Neuron (in vitro differentiated cells): Measurements from ENCODE around the gene GLIS1.

ENCODE experiments used
- H2AFZ ChIP-seq: one replicate; pipeline ENCODE4 v1.6.1; 2013; ENCODE audit warnings: low read depth, mild to moderate bottlenecking, inconsistent platforms, low read length, moderate library complexity
- H3K27me3 ChIP-seq: one replicate; pipeline ENCODE4 v1.6.1; 2013; ENCODE audit warnings: low read length; ENCODE audit not compliant: insufficient read depth
- H3K36me3 ChIP-seq: one replicate; pipeline ENCODE4 v1.6.1; 2013; ENCODE audit warnings: low read length; ENCODE audit not compliant: insufficient read depth
- H3K4me1 ChIP-seq: one replicate; pipeline ENCODE4 v1.6.1; 2013; ENCODE audit warnings: low read length; ENCODE audit not compliant: insufficient read depth
- H3K4me3 ChIP-seq: 2 replicates; pipeline ENCODE4 v1.5.1; 2013; ENCODE audit warnings: mild to moderate bottlenecking, low read length, moderate library complexity
- H3K9me3 ChIP-seq: one replicate; pipeline ENCODE4 v1.6.1; 2013; ENCODE audit warnings: low read length

GLIS1 gene

GRCh38 chr1:53480678-53481077, 258.3 kb downstream of the GLIS1 start:
- no peaks in the 10 kb centered on the region for H3K36me3 ChIP-seq
- H2AFZ ChIP-seq: no peak overlapping the region
- no peaks in the 10 kb centered on the region for H3K4me1 ChIP-seq
- no peak overlapping the region for H3K4me3 ChIP-seq
- no peaks in the 10 kb centered on the region for H3K9me3 ChIP-seq
- H3K27me3 ChIP-seq: peaks cover 6% of the 10 kb centered on the region

- H3K4me3 ChIP-seq: no peak overlapping the region
- H3K9me3 ChIP-seq: no peaks in the 10 kb centered on the region
- H3K4me1 ChIP-seq: no peaks in the 10 kb centered on the region
- no peaks in the 10 kb centered on the region for H3K36me3 ChIP-seq
- no peak overlapping the region for H2AFZ ChIP-seq
- H3K27me3 ChIP-seq: peaks cover 2% of the 10 kb centered on the region
Observed at GRCh38 chr1:53478502-53478818, 260.5 kb downstream of the GLIS1 start.

DNA sequence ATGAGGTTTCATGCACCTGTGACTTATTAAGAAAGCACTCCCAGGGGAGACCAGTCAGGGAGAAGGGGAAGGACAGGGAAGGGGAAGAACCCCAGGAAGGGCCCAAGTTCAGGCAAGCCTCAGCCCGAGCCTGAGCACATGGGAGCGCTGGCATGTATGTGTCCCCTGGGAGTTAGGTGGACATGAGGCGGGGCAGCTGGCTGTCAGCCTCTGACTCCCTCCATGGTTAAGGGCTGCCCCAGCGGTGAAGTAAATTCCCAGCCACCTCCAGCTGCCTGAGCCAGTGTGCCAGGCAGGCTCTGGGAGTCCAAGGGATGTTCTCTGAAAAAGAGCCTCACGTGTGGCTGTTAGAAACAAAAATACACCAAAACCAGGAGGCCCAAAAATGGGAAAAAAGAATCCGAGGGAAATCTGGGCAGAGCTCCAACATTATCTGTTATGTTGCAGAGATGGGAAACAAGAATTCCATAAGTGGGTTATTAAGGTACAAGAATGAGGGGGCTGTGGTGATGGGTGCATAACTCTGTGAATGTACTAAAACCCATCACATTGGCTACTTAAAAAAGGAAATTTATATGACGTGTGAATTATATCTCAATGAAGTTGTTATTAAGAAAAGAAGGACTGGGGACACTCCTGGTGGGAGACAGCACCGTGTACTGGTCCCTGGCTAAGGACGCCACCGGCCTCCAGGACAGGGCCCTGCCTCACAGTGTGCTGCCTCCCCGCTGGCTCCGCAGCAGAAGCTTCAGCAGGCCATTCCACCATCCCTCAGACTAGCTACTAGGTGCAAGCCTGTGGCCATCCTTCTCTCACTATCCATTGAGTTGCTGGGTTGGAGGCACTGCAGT, 261.1 kb downstream of the GLIS1 start:
- Histone ChIP-seq H2AFZ (no peak overlapping the region), H3K4me3 (no peak overlapping the region), H3K4me1 (no peaks in the 10 kb centered on the region), H3K9me3 (no peaks in the 10 kb centered on the region), H3K36me3 (no peaks in the 10 kb centered on the region), H3K27me3 (no peaks in the 10 kb centered on the region)

GRCh38 chr1:53476579-53476978, 262.4 kb downstream of the GLIS1 start:
- no peak overlapping the region for H3K4me3 ChIP-seq
- H2AFZ ChIP-seq: no peak overlapping the region
- no peaks in the 10 kb centered on the region for H3K27me3 ChIP-seq
- no peaks in the 10 kb centered on the region for H3K36me3 ChIP-seq
- no peaks in the 10 kb centered on the region for H3K4me1 ChIP-seq
- H3K9me3 ChIP-seq: no peaks in the 10 kb centered on the region

DNA sequence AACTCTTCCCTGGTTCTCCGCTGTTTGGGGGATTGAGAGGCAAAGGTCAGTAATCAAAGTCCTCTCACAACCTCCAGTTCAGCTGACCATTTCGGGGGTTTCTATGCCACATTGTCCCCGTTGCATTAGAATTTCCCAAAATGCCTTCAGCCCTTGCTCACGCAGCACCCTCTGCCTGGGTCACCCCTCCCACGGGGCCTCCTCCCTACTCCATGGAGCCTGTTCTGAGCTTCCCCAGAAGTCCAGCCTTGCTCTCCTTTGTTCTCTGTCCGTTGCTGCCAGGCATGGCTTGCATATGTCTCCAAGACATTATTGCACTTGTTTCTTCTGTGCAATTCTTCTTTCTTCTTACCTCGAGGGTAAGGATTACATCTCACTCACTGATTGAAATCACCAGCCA, 263.3 kb downstream of the GLIS1 start:
- Histone ChIP-seq H3K36me3 (no peaks in the 10 kb centered on the region), H2AFZ (no peak overlapping the region), H3K4me1 (peaks cover 2% of the 10 kb centered on the region), H3K9me3 (no peaks in the 10 kb centered on the region), H3K27me3 (no peaks in the 10 kb centered on the region), H3K4me3 (no peak overlapping the region)

GRCh38 chr1:53473463-53473862, 265.5 kb downstream of the GLIS1 start:
- Histone ChIP-seq H3K27me3 (no peaks in the 10 kb centered on the region), H3K4me3 (no peak overlapping the region), H3K4me1 (peaks cover 6% of the 10 kb centered on the region), H2AFZ (no peak overlapping the region), H3K9me3 (no peaks in the 10 kb centered on the region), H3K36me3 (no peaks in the 10 kb centered on the region)

GRCh38 chr1:53471000-53471399, 268.0 kb downstream of the GLIS1 start:
- H3K4me3 ChIP-seq: no peak overlapping the region
- H3K27me3 ChIP-seq: no peaks in the 10 kb centered on the region
- H2AFZ ChIP-seq: no peak overlapping the region
- H3K36me3 ChIP-seq: no peaks in the 10 kb centered on the region
- H3K9me3 ChIP-seq: no peaks in the 10 kb centered on the region
- H3K4me1 ChIP-seq: peaks cover 6% of the 10 kb centered on the region

- Histone ChIP-seq H3K9me3 (no peaks in the 10 kb centered on the region), H3K4me1 (peaks cover 6% of the 10 kb centered on the region), H3K4me3 (no peak overlapping the region), H3K36me3 (no peaks in the 10 kb centered on the region), H3K27me3 (no peaks in the 10 kb centered on the region), H2AFZ (no peak overlapping the region)
Observed at GRCh38 chr1:53470584-53470983, 268.4 kb downstream of the GLIS1 start.

GRCh38 chr1:53470155-53470554, 268.8 kb downstream of the GLIS1 start:
- Histone ChIP-seq H3K4me3 (no peak overlapping the region), H3K4me1 (peaks cover 6% of the 10 kb centered on the region), H3K9me3 (no peaks in the 10 kb centered on the region), H2AFZ (no peak overlapping the region), H3K36me3 (no peaks in the 10 kb centered on the region), H3K27me3 (no peaks in the 10 kb centered on the region)

DNA sequence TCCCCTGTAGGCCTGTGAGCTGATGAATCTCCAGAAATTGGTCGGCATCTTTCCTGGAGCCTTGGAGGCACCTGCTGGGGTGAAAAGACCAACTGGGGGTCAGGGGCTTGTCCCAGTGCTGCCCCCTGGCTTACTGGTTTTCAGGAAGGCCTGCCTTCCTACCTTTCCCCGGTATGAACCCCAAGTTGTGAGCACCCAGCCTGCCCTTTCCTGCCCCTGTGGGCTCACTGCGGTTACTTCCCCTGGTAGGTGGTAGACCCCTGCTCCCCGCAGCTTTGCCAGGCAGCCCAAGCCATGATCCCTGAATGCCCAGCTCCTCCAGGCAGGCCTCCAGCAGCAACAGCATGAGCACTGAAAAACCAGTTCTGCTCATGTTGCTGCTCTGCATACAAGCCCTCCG, 269.6 kb downstream of the GLIS1 start:
- no peaks in the 10 kb centered on the region for H3K36me3 ChIP-seq
- no peaks in the 10 kb centered on the region for H3K27me3 ChIP-seq
- no peaks in the 10 kb centered on the region for H3K9me3 ChIP-seq
- no peak overlapping the region for H3K4me3 ChIP-seq
- no peak overlapping the region for H2AFZ ChIP-seq
- peaks cover 6% of the 10 kb centered on the region for H3K4me1 ChIP-seq

GRCh38 chr1:53468374-53468773, 270.6 kb downstream of the GLIS1 start:
- Histone ChIP-seq H3K36me3 (no peaks in the 10 kb centered on the region), H2AFZ (no peak overlapping the region), H3K9me3 (no peaks in the 10 kb centered on the region), H3K27me3 (no peaks in the 10 kb centered on the region), H3K4me3 (no peak overlapping the region), H3K4me1 (peaks cover 6% of the 10 kb centered on the region)

- Histone ChIP-seq H3K36me3 (no peaks in the 10 kb centered on the region), H2AFZ (no peak overlapping the region), H3K4me3 (no peak overlapping the region), H3K27me3 (no peaks in the 10 kb centered on the region), H3K4me1 (peaks cover 6% of the 10 kb centered on the region), H3K9me3 (no peaks in the 10 kb centered on the region)
Observed at GRCh38 chr1:53467391-53467790, 271.6 kb downstream of the GLIS1 start.

DNA sequence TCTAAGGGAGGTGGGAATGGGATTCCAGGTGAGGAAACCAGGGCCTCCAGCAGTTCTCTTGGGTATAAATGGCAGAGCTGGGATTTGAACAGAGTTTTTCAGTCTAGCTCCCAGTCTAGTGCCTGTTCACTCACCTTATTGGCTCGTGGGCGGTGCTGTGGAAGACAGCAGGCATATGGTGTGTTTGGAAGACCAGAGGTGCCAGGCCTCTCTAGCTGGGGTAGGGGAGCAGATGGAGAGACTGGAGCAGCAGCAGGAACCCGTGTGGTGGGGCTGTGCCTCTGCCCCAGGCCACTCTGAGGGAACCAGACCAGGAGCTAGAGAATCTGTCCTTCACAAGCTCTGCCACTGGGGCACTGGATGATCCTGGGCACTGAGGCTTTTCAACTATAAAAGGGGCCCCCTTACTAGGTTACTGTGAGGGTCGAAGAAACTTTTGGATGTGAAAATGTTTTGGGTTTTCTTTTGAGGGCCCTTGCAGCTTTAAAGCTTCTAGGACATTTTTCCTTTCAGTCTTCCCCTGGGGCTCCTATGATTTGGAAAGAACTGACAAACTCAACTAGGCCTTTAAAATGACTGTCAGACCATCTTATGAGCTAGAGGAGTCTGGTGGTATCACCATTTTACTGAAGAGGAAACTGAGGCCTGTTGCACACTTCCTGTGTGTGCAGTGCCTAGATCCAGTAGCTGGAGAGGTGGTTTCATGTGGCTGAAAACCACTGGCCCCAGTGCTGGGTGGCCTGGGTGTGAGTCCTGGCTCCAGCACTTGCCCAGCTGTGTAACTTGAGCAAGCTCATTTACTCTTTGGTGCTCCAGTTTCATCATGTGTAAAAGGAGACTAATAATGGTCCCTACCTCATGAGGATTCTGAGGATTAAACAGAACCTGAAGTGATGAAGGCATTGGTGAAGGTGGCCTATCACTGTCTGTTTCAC, 273.7 kb downstream of the GLIS1 start:
- H3K36me3 ChIP-seq: no peaks in the 10 kb centered on the region
- H3K4me1 ChIP-seq: no peaks in the 10 kb centered on the region
- no peaks in the 10 kb centered on the region for H3K9me3 ChIP-seq
- no peaks in the 10 kb centered on the region for H3K27me3 ChIP-seq
- no peak overlapping the region for H2AFZ ChIP-seq
- no peak overlapping the region for H3K4me3 ChIP-seq
